GM21723 (cell line): Measurements from ENCODE around the gene C5orf52.
A peak's percentile ranks its signal among the peaks of the same experiment; 100 is the strongest.
"Not testable (repeated sequence)": the region's sequence is repeated elsewhere in the genome, so short reads cannot be mapped to it uniquely, and the experiment has no call there.

Experiments used
- ATAC-seq: cut with Tn5 transposase; IDR thresholded peaks from one replicate; pipeline ENCODE4 v1.9.1; 2021; ENCODE audit warnings: mild to moderate bottlenecking, moderate library complexity; ENCODE audit not compliant: unreplicated experiment

C5orf52 gene

DNA sequence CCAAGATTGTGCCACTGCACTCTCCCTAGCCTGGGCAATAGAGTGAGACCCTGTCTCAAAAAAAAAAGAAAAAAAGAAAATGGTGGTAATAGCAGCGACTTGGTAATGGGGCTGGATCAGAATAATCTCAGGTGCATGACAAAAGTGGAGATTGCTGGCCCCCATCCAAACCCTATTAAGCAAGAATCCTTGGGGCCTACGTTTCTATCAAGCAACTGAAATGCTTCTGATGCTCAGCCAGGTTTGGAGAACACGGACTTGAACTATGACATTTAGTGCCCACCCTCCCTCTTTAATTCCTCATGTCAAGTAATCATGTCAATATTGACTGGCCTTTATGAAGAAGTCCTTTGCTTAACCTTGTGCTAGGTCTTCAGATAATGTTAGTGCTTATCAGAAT lies 6.6 kb downstream of the C5orf52 start:
- no peak for ATAC-seq

GRCh38 chr5:157679801-157680200 lies 8.5 kb downstream of the C5orf52 start:
- ATAC-seq: no peak

DNA sequence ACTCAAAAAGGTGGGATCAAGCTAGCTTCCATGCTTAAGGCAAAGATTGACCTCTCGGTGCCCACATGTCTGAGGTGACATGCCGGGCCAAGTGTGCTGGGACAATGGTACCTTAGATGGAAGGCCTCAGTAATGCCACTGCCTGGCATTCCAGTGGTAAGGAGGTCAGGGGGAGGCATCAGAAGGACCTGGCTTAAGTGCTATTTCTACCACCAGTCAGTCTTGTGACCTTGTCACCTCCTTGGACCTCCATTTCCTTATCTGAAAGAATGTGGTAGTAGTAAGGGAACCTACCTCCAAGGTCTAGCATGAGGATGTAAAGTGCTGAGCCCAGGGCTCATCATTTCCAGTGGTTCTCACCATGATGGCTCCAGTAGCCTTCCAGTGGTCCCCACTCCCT lies 8.9 kb downstream of the C5orf52 start:
- no peak for ATAC-seq

- ATAC-seq: no peak
Measured at GRCh38 chr5:157681048-157681447, 9.7 kb downstream of the C5orf52 start.

GRCh38 chr5:157682257-157682656 lies 10.9 kb downstream of the C5orf52 start:
- ATAC-seq: no peak

GRCh38 chr5:157686276-157687197 lies 15.2 kb downstream of the C5orf52 start:
- not testable (repeated sequence) for ATAC-seq

- ATAC-seq: no peak
Measured at GRCh38 chr5:157687198-157687554, 15.8 kb downstream of the C5orf52 start.

DNA sequence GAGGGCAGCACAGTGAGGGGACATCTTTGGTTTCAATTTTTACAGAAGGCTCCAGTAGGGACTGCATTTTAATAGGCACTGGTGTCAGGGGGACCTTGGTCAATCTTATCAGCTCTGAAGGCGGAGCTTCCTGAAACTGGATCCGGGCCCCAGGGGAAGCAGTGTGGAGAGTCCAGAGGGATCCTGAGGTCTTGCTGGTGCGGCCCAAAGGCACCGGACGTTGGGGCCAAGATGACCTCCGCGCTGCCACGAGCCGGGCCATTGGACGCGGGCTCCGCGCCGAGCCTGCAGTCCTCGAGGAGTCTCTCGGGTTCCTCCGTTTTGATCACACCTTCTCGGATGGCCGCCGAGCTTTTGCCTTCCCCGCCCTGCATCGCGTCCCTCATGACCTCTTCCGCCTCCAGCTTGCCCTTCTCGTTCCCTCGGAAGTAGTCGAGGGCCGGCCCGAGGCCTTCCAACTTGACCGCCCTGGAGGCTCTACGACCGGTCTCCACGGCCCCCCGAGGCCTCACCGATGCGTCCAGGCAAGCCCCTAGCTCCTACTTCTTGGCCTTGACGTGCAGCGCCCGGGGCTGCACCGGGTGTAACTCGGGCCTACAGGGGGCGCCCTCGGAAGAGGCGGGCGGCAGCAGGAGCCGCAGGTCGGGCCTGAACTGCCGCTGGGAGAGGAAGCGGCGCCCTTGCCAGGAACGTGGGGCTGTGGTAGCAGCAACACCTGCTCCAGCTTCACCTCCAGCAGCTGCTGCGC lies 18.8 kb downstream of the C5orf52 start:
- no peak for ATAC-seq

DNA sequence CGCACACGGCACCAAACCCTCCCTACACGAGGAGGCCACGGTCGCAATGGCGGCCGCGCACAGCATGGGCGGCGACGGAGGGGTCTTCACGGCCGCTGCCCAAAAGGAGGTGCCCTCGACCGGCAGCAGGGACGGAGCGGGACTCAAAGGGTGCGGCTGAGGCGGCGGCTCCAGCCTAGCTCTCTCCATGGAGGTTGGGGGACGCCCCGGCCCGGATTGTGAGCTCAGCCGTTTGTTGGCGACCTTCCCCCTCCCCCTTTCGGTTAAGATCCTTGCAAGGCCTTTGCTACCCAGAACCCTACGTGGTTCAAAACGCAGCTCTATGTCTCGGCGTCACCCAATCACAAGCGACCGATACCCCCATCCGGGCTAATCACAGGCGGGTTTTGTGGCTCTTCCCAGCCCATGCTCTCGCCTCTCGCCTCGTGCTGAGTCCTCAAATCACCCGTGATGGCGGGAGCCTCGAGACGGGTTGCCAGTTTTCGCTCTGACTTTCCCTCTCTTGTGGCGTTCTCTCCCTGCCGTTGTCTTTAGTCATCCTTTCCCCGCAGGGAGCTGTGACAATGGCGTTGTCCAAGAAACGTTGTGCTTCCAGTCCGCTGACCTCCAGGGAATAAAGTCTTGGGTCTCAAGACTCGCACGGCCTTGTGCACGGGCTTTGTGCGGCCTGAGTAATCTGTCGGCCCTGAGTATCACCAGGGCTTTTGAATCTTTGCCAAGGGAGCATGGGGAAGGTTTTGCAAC lies 19.5 kb downstream of the C5orf52 start:
- ATAC-seq: no peak

- ATAC-seq: not testable (repeated sequence)
Measured at GRCh38 chr5:157693816-157694215, 22.5 kb downstream of the C5orf52 start.

- ATAC-seq: not testable (repeated sequence)
Measured at GRCh38 chr5:157696154-157696553, 24.8 kb downstream of the C5orf52 start.

DNA sequence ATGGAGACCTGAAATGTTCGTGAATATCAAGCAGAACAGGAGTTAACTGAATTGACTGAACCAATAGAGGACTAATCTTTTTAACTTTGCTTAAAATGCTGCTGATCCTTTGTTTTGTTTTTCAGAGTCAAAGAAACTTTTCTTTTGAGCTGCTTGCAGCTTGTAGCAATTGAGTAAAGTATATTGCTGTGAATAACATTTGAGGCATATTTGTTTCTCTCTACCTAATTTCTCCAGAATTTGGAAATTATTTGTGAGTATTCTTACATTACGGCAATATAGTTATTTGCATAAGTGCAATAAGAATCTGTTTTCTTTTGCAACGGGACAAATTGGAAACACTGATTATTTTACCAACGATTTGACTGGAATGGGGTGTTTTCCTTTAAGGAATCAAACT lies 27.3 kb downstream of the C5orf52 start:
- not testable (repeated sequence) for ATAC-seq

GRCh38 chr5:157703736-157704135 lies 32.4 kb downstream of the C5orf52 start:
- no peak for ATAC-seq

DNA sequence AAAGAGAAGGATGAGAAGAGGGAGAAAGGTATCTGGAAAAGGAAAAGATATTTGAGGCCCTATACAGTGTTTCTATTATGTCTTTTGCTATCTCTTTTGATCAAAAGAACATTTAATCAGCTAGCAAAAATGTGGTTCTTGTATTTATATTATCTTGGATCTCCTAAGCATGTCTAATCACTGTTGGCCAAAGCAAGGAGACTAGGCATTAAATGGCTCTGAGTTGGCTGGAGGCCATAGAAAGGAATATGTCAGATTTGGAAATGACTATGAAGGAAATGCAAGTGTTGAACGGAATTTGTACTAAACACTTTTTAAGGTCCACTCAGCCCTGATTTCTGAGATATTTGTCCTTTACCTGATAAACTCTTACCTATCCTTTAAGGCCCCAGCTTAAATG lies 37.5 kb downstream of the C5orf52 start:
- ATAC-seq: no peak

DNA sequence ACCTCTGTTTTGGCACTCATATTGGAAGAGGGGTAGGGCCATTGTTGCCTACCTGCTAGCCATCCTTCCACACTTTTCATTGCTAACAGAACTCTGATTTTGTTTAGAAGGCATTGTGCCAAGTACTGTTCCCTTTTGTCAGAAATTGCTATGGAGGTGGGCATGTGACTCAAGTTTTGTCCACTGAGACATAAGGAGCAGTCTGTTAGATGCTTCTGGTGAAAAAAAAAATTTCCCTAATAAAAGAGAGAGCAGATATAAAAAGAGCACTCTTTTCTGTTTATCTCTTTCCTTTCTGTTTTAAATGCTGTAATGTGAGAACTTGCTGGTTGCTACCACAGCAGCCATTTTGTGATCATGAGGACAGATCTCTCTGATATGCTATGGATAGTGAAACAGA lies 38.0 kb downstream of the C5orf52 start:
- ATAC-seq: no peak

- no peak for ATAC-seq
Measured at GRCh38 chr5:157710431-157710830, 39.1 kb downstream of the C5orf52 start.

DNA sequence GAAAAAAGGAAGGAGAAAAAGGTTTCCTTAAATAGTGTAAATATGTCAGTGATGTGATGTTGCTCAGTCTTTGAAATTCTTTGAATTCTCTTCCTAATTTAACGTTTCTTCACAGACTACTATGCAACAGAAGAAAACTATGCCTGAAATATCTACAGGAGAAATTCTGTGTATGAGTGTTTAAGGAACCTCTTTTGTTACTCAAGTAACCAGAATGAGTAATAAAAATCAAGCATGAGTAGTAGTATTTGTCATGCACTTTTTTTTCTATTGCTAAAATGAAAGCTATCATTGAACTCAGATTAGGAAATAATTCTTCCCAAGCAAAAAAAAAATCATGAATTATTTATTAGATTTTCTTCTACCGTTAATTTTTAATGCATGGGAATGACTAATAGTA lies 39.5 kb downstream of the C5orf52 start:
- no peak for ATAC-seq

- no peak for ATAC-seq
Measured at GRCh38 chr5:157713830-157714595, 42.7 kb downstream of the C5orf52 start.

- no peak for ATAC-seq
Measured at GRCh38 chr5:157714596-157714864, 43.2 kb downstream of the C5orf52 start.

- peak; percentile 79 for ATAC-seq
Measured at GRCh38 chr5:157718519-157718918, 47.2 kb downstream of the C5orf52 start.

DNA sequence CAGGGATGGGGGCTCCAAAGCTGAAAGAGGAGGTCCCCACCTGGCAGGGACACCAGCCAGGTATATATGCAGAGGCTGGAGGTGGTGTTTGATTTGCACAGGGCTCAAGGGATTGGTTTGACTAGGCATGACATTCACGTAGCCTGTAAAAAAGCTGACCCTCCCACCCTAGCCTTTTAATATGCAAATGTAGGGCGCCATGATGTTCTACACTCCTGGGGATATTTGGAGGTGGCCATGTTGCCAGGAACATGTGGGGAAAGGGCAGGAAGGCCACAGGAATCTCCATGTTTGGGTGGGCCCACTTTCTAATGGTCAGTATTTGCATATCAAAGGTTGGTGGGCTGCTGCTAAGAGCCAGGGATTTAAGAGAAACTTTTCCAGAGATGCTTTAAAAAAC lies 47.9 kb downstream of the C5orf52 start:
- ATAC-seq: no peak
